ENCODE results near the gene TAS2R39. TPM values are rescaled to one million over a fixed set of nuclear protein-coding genes. Genes with fewer than 3 reads are reported as not detected.
"Not testable (repeated sequence)": the region's sequence is repeated elsewhere in the genome, so short reads cannot be mapped to it uniquely, and the experiment has no call there.

Gene TAS2R39
- total RNA-seq, 2 experiments from 2014 or later = not detected

GRCh38 chr7:143203386-143203785 is 20.2 kb downstream of the TAS2R39 start:
- Histone ChIP-seq H3K27ac (ENCODE audit: low read depth in 1 of 2, low read length in 2 of 2) (no peak overlapping the region), H3K9me3 (ENCODE audit: control insufficient read depth in 1 of 2, insufficient read depth in 1 of 2, low read length in 2 of 2) (no peaks in the 10 kb centered on the region), H3K4me1 (ENCODE audit: insufficient read depth, low read length) (peaks cover 11% of the 10 kb centered on the region), H3K36me3 (ENCODE audit: insufficient read depth, low read length) (no peaks in the 10 kb centered on the region), H3K27me3 (ENCODE audit: control insufficient read depth in 1 of 2, insufficient read depth in 2 of 2, low read length in 2 of 2) (no peaks in the 10 kb centered on the region), H3K4me3 (ENCODE audit: low read length) (no peak overlapping the region)
- H3K9me3 Mint-ChIP-seq = no peaks in the 10 kb centered on the region
- no peaks in the 10 kb centered on the region for H3K36me3 Mint-ChIP-seq (ENCODE audit: low read depth)
- intact Hi-C loops (cut with DNase I, micrococcal nuclease) = no loop called here
- peaks cover 25% of the 10 kb centered on the region for H3K27me3 Mint-ChIP-seq
- H3K4me1 Mint-ChIP-seq (ENCODE audit: low read depth) = peaks cover 11% of the 10 kb centered on the region
- ATAC-seq (ENCODE audit: poor library complexity) (no peak), DNase-seq (no peak)
- POLR2A ChIA-PET = interaction anchor here (0.5 kb wide), 1 partner anchor 187 kb away, joined by 4 read pairs; no protein-coding TSS in a partner anchor
- TF ChIP-seq CTCF (IDR thresholded peaks at IDR 0.05) = no peak
- no peak overlapping the region for H3K4me3 Mint-ChIP-seq
- H3K27ac Mint-ChIP-seq = no peak overlapping the region
- CTCF ChIA-PET = interaction anchor here (4.1 kb wide), 1 partner anchor 12 kb away, joined by 15 read pairs; no protein-coding TSS in a partner anchor

- ATAC-seq (ENCODE audit: poor library complexity) = peak; percentile 63
- no peak for TF ChIP-seq CTCF (IDR thresholded peaks at IDR 0.05)
- H3K4me3 ChIP-seq (ENCODE audit: low read length) = peak overlapping the region; percentile 21
- Mint-ChIP-seq H3K36me3 (ENCODE audit: low read depth) (no peaks in the 10 kb centered on the region), H3K27ac (no peak overlapping the region), H3K27me3 (peaks cover 6% of the 10 kb centered on the region), H3K4me1 (ENCODE audit: low read depth) (peaks cover 11% of the 10 kb centered on the region), H3K9me3 (no peaks in the 10 kb centered on the region), H3K4me3 (peak overlapping the region; percentile 52)
- ChIA-PET POLR2A (interaction anchor here (1.3 kb wide), 1 partner anchor 82 kb away, joined by 3 read pairs; the partner anchor contains the start of gene CASP2), CTCF (interaction anchor here (4.1 kb wide), 1 partner anchor 9 kb away, joined by 15 read pairs; no protein-coding TSS in a partner anchor)
- H3K4me1 ChIP-seq (ENCODE audit: insufficient read depth, low read length) = peaks cover 11% of the 10 kb centered on the region
- no peaks in the 10 kb centered on the region for H3K36me3 ChIP-seq (ENCODE audit: insufficient read depth, low read length)
- no peaks in the 10 kb centered on the region for H3K27me3 ChIP-seq (ENCODE audit: control insufficient read depth in 1 of 2, insufficient read depth in 2 of 2, low read length in 2 of 2)
- intact Hi-C loops (cut with DNase I, micrococcal nuclease) = no loop called here
- H3K27ac ChIP-seq (ENCODE audit: low read depth in 1 of 2, low read length in 2 of 2) = no peak overlapping the region
- no peaks in the 10 kb centered on the region for H3K9me3 ChIP-seq (ENCODE audit: control insufficient read depth in 1 of 2, insufficient read depth in 1 of 2, low read length in 2 of 2)
- DNase-seq = peak in 4 of 14 experiments; percentile 31 to 65 (median 48)
Measured at GRCh38 chr7:143205560-143206293, 22.5 kb downstream of the TAS2R39 start.

- TF ChIP-seq CTCF (IDR thresholded peaks at IDR 0.05) = no peak
- Mint-ChIP-seq H3K9me3 (no peaks in the 10 kb centered on the region), H3K36me3 (ENCODE audit: low read depth) (no peaks in the 10 kb centered on the region), H3K4me3 (no peak overlapping the region), H3K27me3 (no peaks in the 10 kb centered on the region), H3K4me1 (ENCODE audit: low read depth) (peaks cover 9% of the 10 kb centered on the region), H3K27ac (no peak overlapping the region)
- Histone ChIP-seq H3K4me1 (ENCODE audit: insufficient read depth, low read length) (peaks cover 6% of the 10 kb centered on the region), H3K27ac (ENCODE audit: low read depth in 1 of 2, low read length in 2 of 2) (no peak overlapping the region), H3K9me3 (ENCODE audit: control insufficient read depth in 1 of 2, insufficient read depth in 1 of 2, low read length in 2 of 2) (no peaks in the 10 kb centered on the region), H3K4me3 (ENCODE audit: low read length) (no peak overlapping the region), H3K36me3 (ENCODE audit: insufficient read depth, low read length) (no peaks in the 10 kb centered on the region), H3K27me3 (ENCODE audit: control insufficient read depth in 1 of 2, insufficient read depth in 2 of 2, low read length in 2 of 2) (no peaks in the 10 kb centered on the region)
- intact Hi-C loops (cut with DNase I, micrococcal nuclease) = loop anchor here (10.0 kb wide), 4 partner anchors 326 to 796 kb away; partner anchors contain the start of genes EPHB6 (in 1 of the 2) and TRPV6 (in 1 of the 2)
- ChIA-PET POLR2A (no interaction called here), CTCF (no interaction called here)
- no peak for ATAC-seq (ENCODE audit: poor library complexity)
- DNase-seq = no peak
Measured at GRCh38 chr7:143210541-143210940, 27.3 kb downstream of the TAS2R39 start.

GRCh38 chr7:143213478-143213877 is 30.3 kb downstream of the TAS2R39 start:
- CTCF ChIA-PET = interaction anchor here (1.6 kb wide), 1 partner anchor 581 kb away, joined by 3 read pairs; no protein-coding TSS in a partner anchor
- H3K4me3 ChIP-seq (ENCODE audit: low read length); H3K27ac Mint-ChIP-seq; H3K4me3 Mint-ChIP-seq; H3K27me3 Mint-ChIP-seq; ATAC-seq (ENCODE audit: poor library complexity); H3K4me1 Mint-ChIP-seq (ENCODE audit: low read depth); H3K36me3 ChIP-seq (ENCODE audit: insufficient read depth, low read length); POLR2A ChIA-PET; H3K27ac ChIP-seq (ENCODE audit: low read depth in 1 of 2, low read length in 2 of 2); H3K9me3 Mint-ChIP-seq; H3K4me1 ChIP-seq (ENCODE audit: insufficient read depth, low read length); H3K27me3 ChIP-seq (ENCODE audit: control insufficient read depth in 1 of 2, insufficient read depth in 2 of 2, low read length in 2 of 2); H3K36me3 Mint-ChIP-seq (ENCODE audit: low read depth); DNase-seq; H3K9me3 ChIP-seq (ENCODE audit: control insufficient read depth in 1 of 2, insufficient read depth in 1 of 2, low read length in 2 of 2): not testable (repeated sequence)
- intact Hi-C loops (cut with DNase I, micrococcal nuclease) = loop anchor here (10.0 kb wide), 4 partner anchors 329 to 799 kb away; partner anchors contain the start of genes EPHB6 (in 1 of the 2) and TRPV6 (in 1 of the 2)
